ENCODE results near the gene USP3.

DNA sequence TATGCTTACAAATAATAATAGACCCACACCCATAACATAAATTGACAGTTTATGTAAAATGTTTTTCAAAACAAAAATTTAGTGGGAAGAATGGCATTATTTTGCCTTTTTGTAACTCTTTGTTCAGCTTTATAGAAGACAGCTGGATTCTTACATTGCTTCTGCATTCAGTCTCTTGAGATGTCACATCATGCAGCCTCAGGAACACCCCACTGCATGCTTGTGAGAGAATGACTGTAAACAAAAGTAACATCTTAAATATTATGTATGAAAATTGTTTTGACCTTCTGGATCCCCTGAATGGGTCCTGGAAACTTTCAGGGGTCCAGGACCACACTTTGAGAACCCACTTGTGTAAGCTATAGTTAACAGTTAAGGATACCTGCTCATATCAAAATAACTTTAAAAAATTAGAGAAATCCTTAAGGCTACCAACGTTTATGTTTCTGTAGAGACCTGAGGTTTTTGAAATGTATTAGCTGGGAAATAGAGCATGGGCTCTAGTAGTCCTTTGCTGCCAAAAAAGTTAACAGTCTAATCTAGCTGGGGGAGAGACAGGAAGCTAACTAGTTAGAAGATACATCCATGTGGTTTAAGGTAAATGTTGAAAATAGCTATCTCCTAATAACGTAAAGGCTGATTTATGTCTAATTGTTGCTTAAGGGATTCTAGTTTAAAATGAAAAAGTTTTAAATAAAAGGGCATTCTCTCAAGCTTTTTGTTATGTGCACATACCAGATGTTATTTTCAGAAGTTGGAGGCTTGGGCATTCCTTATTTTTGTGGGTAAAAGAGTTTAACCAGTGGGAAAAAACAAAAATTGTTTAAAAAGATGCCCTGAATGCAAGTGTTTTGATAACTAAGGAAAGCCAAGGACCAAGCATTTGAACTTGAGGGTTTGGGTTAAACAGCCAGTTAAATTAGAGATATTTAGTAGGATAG is 3.8 kb downstream of the USP3 start:
- no peak for TF ChIP-seq POLR2A (IDR thresholded peaks at IDR 0.05)
- TF ChIP-seq, protein P1, sequence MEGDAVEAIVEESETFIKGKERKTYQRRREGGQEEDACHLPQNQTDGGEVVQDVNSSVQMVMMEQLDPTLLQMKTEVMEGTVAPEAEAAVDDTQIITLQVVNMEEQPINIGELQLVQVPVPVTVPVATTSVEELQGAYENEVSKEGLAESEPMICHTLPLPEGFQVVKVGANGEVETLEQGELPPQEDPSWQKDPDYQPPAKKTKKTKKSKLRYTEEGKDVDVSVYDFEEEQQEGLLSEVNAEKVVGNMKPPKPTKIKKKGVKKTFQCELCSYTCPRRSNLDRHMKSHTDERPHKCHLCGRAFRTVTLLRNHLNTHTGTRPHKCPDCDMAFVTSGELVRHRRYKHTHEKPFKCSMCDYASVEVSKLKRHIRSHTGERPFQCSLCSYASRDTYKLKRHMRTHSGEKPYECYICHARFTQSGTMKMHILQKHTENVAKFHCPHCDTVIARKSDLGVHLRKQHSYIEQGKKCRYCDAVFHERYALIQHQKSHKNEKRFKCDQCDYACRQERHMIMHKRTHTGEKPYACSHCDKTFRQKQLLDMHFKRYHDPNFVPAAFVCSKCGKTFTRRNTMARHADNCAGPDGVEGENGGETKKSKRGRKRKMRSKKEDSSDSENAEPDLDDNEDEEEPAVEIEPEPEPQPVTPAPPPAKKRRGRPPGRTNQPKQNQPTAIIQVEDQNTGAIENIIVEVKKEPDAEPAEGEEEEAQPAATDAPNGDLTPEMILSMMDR (IDR thresholded peaks at IDR 0.05 in 4 of 5, conservative IDR thresholded peaks at IDR 0.05 in 1 of 5) = no peak

All from gastrocnemius medialis (tissue), 4 donors.